Endometrial microvascular endothelial cells (primary cell): ENCODE measurements around the gene SIRT2. TPM values are rescaled to one million over a fixed set of nuclear protein-coding genes. Genes with fewer than 3 reads are reported as not detected.
"Not testable (repeated sequence)": the region's sequence is repeated elsewhere in the genome, so short reads cannot be mapped to it uniquely, and the experiment has no call there.

Source experiments
- in situ Hi-C: cut with HindIII; loops from 2 replicates; pipeline ENCODE4 v1.10.0; 2017; ENCODE audit warnings: low sequenced_read_pairs, low pct_unique_long_range_greater_than_20kb; ENCODE audit errors: inconsistent ontology term
- total RNA-seq: library from RNA; depleted of rRNA; stranded (reverse); fragments of >200 nt; gene quantifications from one replicate; pipeline ENCODE4 v1.2.3, GENCODE V29; 2015; ENCODE audit errors: inconsistent ontology term

Gene SIRT2
- total RNA-seq, 1 donor from 2014 or later: 73.3 TPM

DNA sequence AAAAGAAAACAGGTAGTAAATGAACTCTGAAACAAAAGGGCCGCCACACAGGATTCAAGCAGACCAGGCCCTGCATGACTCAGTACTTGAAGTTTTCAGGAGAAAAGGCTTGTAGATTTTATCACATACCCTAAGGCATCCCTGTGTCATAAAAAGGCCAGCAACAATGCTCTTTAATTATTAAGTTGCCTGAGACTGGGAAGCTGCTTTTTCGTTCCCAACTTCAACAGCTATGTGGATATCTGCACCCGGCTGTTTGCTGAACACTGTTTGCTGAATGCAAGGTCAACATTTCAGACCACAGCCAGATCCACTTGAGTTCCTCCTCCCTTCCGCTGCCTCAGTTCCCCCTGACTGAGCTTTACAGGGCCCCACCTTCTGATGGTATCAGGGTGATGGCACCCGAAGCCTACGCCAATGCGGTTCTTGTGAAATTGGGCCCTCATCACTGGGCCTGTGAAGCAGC is 61.7 kb downstream of the SIRT2 start:
- in situ Hi-C loops: no loop called here

- in situ Hi-C loops: no loop called here
These were observed 62.3 kb downstream of the SIRT2 start for GRCh38 chr19:38836983-38837626.

DNA sequence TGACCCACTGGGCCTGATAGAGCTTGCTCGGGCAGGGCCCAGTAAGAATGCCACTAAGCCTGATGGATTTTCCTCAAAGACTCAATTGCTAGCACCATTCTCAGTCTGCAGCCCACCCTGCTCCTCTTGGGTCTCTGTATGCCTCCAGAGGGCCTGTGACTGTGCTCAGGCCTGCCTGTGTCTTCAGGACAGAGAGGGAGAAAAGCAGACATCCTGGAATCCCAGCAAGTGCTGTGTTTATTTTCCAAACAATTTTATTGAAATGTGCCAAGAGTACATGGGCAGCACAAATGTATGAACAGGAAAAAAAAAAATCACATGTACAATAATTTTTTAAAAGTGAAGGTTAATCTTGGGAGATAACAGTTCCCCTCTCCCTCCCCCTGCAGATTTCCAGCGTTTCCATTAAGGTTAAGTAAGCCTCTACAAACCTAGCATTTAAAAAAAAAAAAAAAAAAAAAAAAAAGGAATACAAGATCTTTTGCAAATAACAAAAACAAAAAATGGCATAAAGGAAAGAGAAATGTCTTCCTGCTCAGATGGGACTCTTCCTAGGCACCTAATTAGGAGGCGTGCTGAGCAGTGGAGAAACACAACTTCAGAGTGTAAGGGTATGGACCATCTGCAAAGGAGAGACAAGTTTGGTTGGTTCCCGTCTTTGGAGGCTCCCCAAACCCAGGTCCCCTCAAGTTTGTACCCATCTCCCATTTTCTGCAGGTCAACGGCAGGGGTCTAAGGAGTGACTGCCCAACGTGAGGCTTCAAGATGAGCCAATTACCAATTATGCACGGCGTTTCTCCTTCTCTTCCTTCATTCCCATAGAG is 63.0 kb downstream of the SIRT2 start:
- in situ Hi-C loops: no loop called here

DNA sequence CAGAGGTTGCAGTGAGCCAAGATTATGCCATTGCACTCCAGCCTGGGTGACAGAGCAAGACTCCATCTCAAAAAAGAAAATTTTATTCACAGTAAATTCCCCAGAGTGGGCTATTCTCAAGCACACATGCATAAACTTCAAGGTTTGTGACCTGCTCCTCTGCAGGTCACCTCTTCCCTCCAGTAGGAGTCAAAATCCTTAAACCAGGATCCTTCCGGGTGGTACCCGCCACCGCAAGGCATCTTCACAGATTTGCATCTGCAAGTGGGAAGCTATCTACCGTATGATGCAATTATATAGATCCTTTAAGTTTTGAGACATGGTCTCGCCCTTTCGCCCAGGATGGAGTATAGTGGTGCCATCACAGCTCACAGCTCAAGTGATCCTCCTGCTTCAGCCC is 64.8 kb downstream of the SIRT2 start:
- in situ Hi-C loops: no loop called here

- in situ Hi-C loops: no loop called here
These were observed 65.3 kb downstream of the SIRT2 start for GRCh38 chr19:38834104-38834490.

- in situ Hi-C loops: no loop called here
These were observed 66.4 kb downstream of the SIRT2 start for GRCh38 chr19:38833092-38833425.

DNA sequence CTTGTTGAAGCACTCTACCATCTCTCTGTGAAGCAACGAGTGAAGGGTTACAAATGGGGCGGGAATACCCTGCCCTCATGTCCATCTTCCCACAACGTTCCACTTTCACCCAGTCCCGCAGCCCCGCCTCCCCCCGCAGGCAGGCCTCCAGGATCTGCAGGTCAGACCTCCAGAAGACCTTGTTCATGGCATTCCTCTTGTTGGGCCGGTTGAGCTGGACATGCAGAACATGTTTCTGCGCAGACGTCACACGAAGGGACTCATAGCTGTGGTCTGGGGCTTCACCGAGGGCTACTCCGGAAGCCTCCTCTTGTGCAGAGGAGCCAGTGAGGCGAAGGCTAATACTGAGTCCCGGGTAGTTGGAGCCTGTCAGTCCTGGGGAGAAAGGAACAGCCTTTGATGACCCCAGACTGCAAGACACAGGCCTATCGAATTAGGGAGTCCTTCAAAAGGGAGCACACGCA is 68.2 kb downstream of the SIRT2 start:
- in situ Hi-C loops: no loop called here

DNA sequence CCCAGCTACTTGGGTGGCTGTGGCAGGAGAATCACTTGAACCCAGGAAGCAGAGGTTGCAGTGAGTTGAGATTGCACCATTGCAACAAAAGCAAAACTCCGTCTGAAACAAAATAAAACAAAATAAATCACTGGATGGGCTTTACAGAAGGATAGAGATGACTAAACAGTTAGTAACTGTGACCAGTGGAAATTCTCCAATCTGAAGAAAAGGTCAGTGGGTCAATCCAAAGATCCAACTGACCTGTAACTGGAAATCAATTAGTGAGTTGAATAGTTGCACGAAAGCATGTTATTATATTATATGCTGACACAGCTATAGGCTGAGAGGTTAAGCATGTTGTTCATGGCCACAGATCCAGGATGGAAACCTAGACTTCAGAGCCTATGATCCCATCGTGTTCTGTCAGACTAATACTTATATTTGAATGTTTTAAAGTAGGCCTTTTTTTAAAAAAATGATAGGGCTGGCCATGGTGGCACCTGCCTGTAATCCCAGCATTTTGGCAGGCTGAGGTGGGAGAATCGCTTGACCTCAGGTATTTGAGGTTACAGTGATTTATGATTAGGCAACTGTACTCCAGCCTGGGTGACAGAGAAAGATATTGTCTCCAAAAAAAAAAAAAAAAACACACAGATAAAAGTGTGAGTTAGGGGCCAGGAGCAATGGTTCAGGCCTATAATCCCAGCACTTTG is 69.2 kb downstream of the SIRT2 start:
- in situ Hi-C loops: no loop called here

DNA sequence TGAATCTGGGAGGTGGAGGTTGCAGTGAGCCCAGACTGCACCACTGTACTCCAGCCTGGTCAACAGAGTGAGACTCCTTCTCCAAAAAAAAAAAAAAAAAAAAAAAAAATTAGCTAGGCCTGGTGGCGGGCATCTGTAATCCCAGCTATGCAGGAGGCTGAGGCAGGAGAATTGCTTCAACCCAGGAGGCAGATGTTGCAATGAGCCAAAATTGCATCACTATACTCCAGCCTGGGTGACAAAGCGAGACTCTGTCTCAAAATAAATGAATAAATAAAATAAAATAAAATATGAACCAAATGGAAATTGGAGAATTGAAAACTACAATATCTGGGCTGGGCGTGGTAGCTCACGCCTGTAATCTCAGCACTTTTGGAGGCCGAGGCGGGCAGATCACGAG is 70.2 kb downstream of the SIRT2 start:
- in situ Hi-C loops: not testable (repeated sequence)

Other genes starting within 250 kb of the SIRT2 start
- not detected for gene CAPN12, start 155.1 kb downstream of the SIRT2 start, total RNA-seq
- not detected for gene LGALS7, start 126.1 kb downstream of the SIRT2 start, total RNA-seq
- not detected for gene LGALS7B, start 110.4 kb downstream of the SIRT2 start, total RNA-seq
- 0.56 TPM for gene LGALS4, start 86.7 kb downstream of the SIRT2 start, total RNA-seq
- gene ECH1, start 67.8 kb downstream of the SIRT2 start, total RNA-seq: 70.3 TPM
- gene HNRNPL, start 49.6 kb downstream of the SIRT2 start, total RNA-seq: 309 TPM
- 5.0 TPM for gene RINL, start 21.3 kb downstream of the SIRT2 start, total RNA-seq
- gene NFKBIB, start 351 bp upstream of the SIRT2 start, total RNA-seq: 31.4 TPM
- not detected for gene CCER2, start 12.6 kb upstream of the SIRT2 start, total RNA-seq
- gene SARS2, start 31.1 kb upstream of the SIRT2 start, total RNA-seq: 32.5 TPM
- 67.3 TPM for gene MRPS12, start 31.3 kb upstream of the SIRT2 start, total RNA-seq
- gene FBXO17, start 76.1 kb upstream of the SIRT2 start, total RNA-seq: 30.0 TPM
- 8.7 TPM for gene FBXO27, start 132.9 kb upstream of the SIRT2 start, total RNA-seq
- gene ACP7, start 184.8 kb upstream of the SIRT2 start, total RNA-seq: not detected
- 17.9 TPM for gene PAK4, start 226.2 kb upstream of the SIRT2 start, total RNA-seq